ENCODE results near the gene SMAD5.

SMAD5 gene

GRCh38 chr5:136115183-136115865 is 17.3 kb upstream of the SMAD5 start:
- DNase-seq (ENCODE audit: low read depth), result no peak

- DNase-seq (ENCODE audit: low read depth), result no peak
Observed at GRCh38 chr5:136120529-136120928, 12.1 kb upstream of the SMAD5 start.

GRCh38 chr5:136123236-136123768 is 9.3 kb upstream of the SMAD5 start:
- no peak for DNase-seq (ENCODE audit: low read depth)

- DNase-seq (ENCODE audit: low read depth), result no peak
Observed at GRCh38 chr5:136127560-136127959, 5.1 kb upstream of the SMAD5 start.

GRCh38 chr5:136128481-136128880 is 4.2 kb upstream of the SMAD5 start:
- no peak for DNase-seq (ENCODE audit: low read depth)

- no peak for DNase-seq (ENCODE audit: low read depth)
Observed at GRCh38 chr5:136129445-136129844, 3.2 kb upstream of the SMAD5 start.

DNA sequence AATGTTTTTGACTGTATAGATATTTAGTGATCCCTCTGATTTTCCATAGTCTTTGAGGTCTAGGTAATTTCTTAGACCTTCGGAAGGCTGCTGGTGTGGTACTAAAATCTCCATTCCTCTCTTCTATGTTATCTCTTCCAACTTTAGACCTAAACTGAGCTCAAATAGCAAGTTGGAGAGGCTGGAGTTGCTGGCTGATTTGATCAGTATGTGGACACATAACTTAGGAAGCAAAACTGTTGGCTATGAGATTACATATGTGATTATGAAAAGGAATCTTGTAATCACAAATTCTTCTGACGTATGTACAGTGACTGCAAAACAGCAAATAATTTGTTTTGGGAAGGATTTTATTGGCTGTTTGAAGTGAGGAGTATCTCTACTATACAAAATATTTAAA is 2.1 kb upstream of the SMAD5 start:
- DNase-seq (ENCODE audit: low read depth), result no peak

GRCh38 chr5:136132087-136132486 is 558 bp upstream of the SMAD5 start:
- no peak for DNase-seq (ENCODE audit: low read depth)

DNA sequence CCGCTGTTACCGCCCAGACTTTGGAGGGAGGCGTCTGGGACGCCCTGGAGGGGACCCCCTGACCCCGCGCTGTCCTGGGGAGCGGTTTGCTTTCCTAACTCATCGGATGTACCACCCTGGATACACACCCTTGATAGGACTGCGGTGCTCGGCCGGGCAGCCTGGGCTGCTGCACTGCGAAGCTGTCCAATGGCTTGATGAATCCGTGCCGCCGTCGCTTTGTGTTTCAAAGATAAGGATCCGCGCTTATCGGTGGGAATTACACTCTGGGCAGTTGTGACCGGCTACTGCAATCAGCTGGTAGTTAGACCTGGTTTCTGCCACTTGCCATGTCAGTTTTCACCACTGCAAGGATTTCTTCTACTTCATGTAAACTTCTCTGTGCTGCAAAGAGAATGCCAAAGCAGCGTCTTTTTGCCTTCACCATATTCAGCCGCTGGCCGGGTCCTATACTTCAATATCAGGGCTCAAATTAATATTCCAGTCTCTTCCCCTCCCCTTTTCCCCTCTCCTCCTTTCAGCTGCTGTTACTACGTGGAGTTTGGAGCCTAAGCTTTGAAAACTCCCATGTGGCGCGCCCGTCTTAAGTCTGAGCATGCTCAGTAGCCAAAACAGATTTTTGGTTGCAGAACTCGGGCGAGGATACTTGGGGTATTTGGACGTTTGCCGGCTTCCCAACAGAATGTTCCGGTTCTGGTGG is 727 bp downstream of the SMAD5 start:
- peak; percentile 64 for DNase-seq (ENCODE audit: low read depth)

- DNase-seq (ENCODE audit: low read depth), result no peak
Observed at GRCh38 chr5:136133922-136134379, 1.3 kb downstream of the SMAD5 start.

GRCh38 chr5:136134653-136135052 is 2.0 kb downstream of the SMAD5 start:
- no peak for DNase-seq (ENCODE audit: low read depth)

DNA sequence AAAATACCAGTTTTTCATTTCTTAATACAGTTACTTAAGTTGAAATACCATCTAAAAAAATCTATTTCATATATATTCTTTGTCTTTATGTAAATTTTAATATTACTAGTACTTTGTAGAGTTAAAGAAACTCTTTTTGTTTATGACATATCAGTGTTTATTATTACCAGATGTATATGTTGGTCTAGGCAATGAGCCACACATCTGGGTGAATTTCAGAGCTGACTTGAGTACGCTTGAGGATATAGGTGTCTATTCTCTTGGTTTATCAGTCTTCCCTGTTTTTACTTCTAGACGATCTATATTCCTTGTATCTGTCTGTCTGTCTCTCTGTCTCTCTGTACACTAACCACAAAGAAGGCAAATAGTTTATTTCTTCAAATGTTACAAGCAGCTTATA is 2.9 kb downstream of the SMAD5 start:
- peak; percentile 43 for DNase-seq (ENCODE audit: low read depth)

DNA sequence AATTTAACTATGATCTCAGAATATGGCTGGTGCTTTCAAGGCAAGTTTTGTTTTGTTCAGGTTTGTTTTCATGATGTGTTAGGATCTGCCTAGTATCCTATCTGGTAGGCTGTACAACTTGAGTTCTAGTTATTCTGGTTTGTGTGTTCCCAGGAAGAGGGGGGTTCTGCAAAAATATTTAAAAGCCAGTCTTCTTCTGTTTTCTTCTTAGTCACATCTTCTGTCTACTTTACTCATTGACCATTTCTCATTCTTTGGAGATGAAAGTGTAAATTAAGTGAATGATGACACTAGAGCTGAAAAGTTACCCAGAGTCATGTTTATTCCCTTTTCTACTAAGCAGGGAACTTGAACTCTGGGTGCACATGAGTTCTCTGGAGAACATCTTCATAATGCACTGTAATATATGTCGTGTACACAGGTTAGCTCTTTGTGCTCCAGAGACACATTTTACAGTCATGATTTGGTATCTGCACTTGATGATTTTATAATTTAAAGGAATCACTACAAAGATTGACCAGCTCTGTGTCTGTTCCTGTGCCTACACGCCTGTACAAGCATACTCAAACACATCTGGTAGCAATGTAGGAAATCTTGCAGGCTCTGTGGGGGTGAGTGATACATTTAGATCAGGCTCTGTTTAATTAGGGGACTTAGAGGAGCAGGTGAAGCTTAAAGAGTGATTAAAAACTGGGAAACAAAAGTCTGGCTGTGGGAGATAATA is 5.0 kb downstream of the SMAD5 start:
- DNase-seq (ENCODE audit: low read depth), result no peak

- DNase-seq (ENCODE audit: low read depth), result no peak
Observed at GRCh38 chr5:136141561-136141960, 8.9 kb downstream of the SMAD5 start.

DNA sequence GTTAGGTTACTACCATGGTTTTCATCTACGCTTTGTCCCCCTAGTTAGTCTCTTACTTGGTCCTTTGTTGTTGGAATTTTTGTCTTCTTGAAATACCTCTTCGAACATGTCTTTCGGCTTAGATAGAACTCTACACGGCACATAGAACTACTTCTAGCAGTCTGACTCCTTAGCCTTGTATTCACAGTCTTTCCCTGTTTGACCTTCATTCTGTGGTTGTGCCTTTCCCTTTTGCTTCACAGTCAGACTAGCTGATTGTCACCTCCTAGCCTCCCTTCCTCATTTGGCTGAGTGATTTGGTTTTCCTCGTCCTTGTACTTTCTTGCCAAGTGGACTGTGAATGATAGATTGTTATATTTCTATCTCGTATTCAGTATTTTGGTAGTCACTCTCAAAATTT is 10.7 kb downstream of the SMAD5 start:
- DNase-seq (ENCODE audit: low read depth), result no peak

DNA sequence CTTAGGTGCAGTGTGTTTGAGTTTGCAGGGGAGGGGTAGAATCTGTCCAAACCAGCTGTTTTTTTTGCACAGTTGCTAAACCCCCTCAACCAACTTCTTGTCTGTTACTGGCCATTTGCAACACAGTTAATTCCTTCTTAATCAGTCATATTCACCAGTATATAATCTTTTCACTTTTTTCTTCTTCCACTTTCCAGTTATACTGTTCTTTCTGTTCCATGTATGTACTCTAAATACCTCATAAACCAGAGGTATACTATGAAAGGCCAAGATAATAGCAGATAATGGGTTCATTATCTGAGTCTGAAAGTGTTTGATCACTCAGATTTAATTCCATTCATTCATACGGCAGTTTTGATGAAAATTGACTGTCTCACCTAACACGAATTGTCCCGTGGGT is 11.1 kb downstream of the SMAD5 start:
- no peak for DNase-seq (ENCODE audit: low read depth)

DNA sequence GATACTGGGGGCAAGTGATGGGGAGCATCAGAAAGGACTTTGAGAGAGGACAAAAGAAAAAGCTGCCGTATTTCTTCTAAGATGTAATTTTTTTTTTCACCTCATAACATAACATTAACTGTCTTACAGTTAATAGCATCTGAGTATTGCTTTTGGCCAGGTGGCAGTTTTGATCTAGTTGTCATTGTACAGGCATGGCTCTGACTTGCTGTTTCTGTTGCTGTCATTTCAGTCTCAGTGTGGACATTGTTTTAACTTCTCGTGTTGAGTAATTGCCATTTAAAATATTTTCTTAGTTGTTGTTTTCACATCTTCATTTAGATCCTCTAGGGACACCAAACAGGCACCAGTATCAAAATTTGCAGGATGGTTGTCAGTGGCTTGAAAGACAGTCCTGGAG is 12.4 kb downstream of the SMAD5 start:
- DNase-seq (ENCODE audit: low read depth), result no peak

DNA sequence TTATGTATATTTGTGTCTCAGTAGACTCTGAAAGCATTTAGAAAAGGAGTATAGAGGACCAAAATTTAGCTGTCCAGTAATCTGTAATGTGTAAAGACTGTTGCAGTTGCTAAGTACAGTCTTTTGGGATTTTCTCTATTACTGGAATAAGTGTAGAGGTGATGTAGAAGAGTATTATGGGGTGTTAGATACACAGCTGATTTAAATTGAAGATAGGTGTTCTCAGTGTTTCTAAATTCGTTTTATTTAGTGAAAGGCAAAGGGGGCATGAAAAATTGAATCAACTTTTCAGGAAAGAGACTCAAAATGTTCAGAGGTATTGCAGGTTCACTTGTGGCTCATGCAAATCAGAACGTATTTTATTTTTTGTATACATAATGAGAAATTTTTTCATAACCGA is 13.6 kb downstream of the SMAD5 start:
- DNase-seq (ENCODE audit: low read depth), result no peak

GRCh38 chr5:136147632-136148031 is 15.0 kb downstream of the SMAD5 start:
- no peak for DNase-seq (ENCODE audit: low read depth)

DNA sequence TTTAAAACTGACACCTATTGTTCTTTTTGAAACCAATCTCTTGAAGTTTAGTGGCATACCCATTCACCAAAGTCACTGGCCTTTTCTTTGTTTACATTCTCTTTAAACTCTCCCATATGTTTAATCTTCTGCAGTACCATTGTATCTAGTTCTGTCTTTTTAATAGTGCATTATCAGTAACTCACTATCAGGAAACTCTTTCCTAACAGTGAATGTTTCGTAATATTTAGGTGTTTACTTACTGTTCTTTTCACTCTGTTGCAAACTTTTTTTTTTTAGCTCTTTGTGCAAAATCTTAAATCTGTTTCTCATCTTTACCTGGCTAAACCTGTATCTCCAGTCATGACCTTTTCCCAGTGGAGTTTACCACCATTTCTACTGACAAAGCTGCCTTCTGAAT is 17.2 kb downstream of the SMAD5 start:
- DNase-seq (ENCODE audit: low read depth), result no peak

GRCh38 chr5:136153581-136154236 is 21.1 kb downstream of the SMAD5 start:
- no peak for DNase-seq (ENCODE audit: low read depth)

GRCh38 chr5:136155078-136155477 is 22.4 kb downstream of the SMAD5 start:
- no peak for DNase-seq (ENCODE audit: low read depth)

Data from fibroblast of gingiva (primary cell).